ENCODE results near the gene GRSF1.

Gene GRSF1

DNA sequence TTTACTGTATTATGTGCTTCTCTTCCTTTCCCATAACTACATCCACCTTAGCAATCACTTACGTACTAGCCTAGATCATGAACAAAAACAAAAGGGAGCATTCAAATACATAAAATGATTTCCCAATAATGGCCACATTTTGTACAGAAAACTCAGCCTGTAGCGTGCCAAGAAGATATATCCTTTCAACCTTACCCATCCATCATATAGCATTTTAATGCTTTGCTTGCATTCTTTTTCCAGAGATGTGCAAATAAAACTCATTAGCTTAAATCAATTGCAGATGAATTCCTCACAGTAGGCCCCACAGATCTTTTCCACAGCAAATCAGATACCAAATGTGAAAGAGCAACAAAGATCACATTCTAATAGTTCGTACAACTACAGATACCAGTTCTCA lies 20.8 kb downstream of the GRSF1 start:
- TF ChIP-seq CTCF (IDR thresholded peaks at IDR 0.05; ENCODE audit: extremely low read depth, insufficient read depth, missing control alignments) = no peak
- in situ Hi-C loops (cut with MboI; ENCODE audit: low pct_unique_long_range_greater_than_20kb, low sequenced_read_pairs, unreplicated experiment) = no loop called here
- no peak for DNase-seq (ENCODE audit: low spot score)

GRCh38 chr4:70818173-70818855 lies 21.4 kb downstream of the GRSF1 start:
- in situ Hi-C loops (cut with MboI; ENCODE audit: low pct_unique_long_range_greater_than_20kb, low sequenced_read_pairs, unreplicated experiment) = no loop called here
- TF ChIP-seq CTCF (IDR thresholded peaks at IDR 0.05; ENCODE audit: extremely low read depth, insufficient read depth, missing control alignments) = no peak
- DNase-seq (ENCODE audit: low spot score) = no peak

DNA sequence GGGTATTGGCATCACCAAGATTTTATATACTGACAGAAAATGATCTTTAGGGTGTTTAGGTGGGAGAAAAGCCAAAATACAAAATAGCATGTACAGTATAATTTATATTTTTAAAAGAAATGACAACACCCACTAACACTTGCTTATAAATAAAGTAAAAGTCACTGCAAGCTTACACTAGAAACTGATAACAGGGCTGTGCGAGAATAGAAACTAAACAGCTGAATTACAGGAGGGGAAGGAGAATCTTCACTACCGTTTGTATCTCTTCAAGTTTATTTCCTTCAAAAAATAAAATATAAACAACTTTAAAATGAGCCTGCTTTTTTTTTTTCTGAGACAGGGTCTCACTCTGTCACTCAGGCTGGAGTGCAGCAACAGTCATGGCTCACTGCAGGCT lies 22.8 kb downstream of the GRSF1 start:
- in situ Hi-C loops (cut with MboI; ENCODE audit: low pct_unique_long_range_greater_than_20kb, low sequenced_read_pairs, unreplicated experiment) = no loop called here
- no peak for DNase-seq (ENCODE audit: low spot score)
- no peak for TF ChIP-seq CTCF (IDR thresholded peaks at IDR 0.05; ENCODE audit: extremely low read depth, insufficient read depth, missing control alignments)

- in situ Hi-C loops (cut with MboI; ENCODE audit: low pct_unique_long_range_greater_than_20kb, low sequenced_read_pairs, unreplicated experiment) = no loop called here
- TF ChIP-seq CTCF (IDR thresholded peaks at IDR 0.05; ENCODE audit: extremely low read depth, insufficient read depth, missing control alignments) = no peak
- DNase-seq (ENCODE audit: low spot score) = no peak
These were observed 24.3 kb downstream of the GRSF1 start for GRCh38 chr4:70815370-70815769.

- DNase-seq (ENCODE audit: low spot score) = no peak
- TF ChIP-seq CTCF (IDR thresholded peaks at IDR 0.05; ENCODE audit: extremely low read depth, insufficient read depth, missing control alignments) = no peak
- in situ Hi-C loops (cut with MboI; ENCODE audit: low pct_unique_long_range_greater_than_20kb, low sequenced_read_pairs, unreplicated experiment) = no loop called here
These were observed 31.5 kb downstream of the GRSF1 start for GRCh38 chr4:70808151-70808550.

- no peak for DNase-seq (ENCODE audit: low spot score)
- in situ Hi-C loops (cut with MboI; ENCODE audit: low pct_unique_long_range_greater_than_20kb, low sequenced_read_pairs, unreplicated experiment) = no loop called here
These were observed 36.6 kb downstream of the GRSF1 start for GRCh38 chr4:70802928-70803580.

More at GRCh38 chr4:70802928-70803580, 36.6 kb downstream of the GRSF1 start:
- no peak for TF ChIP-seq CTCF (IDR thresholded peaks at IDR 0.05; ENCODE audit: extremely low read depth, insufficient read depth, missing control alignments)
